H1 (cell line): ENCODE results near the gene PFKM. TPM values are rescaled to one million over a fixed set of nuclear protein-coding genes. Genes with fewer than 3 reads are reported as not detected.

ENCODE experiments used
- CTCF ChIA-PET: fragments of 300-600 bp; sonication (Branson Sonifier 250); formaldehyde crosslinking; loops from one replicate; lab custom pipeline; 2021; ENCODE audit not compliant: partially characterized antibody; lab: Charles Lee
- POLR2A ChIA-PET: fragments of 300-600 bp; sonication (Branson Sonifier 250); formaldehyde crosslinking; loops from one replicate; lab custom pipeline; 2021; ENCODE audit warnings: inconsistent platforms; ENCODE audit not compliant: partially characterized antibody; lab: Charles Lee
- DNase-seq, 2 experiments: peaks; one replicate each; pipeline versions ENCODE4 v3.0.0 to v3.0.0-alpha.2; 2010 to 2022; ENCODE audit warnings: low spot score in 2 of 2, low read depth in 1 of 2, mixed read lengths in 1 of 2
- FAIRE-seq: peaks from 2 replicates; lab custom pipeline; 2011; peaks lifted over from hg19 to GRCh38; lab: Jason Lieb, UNC
- H2AFZ ChIP-seq: 2 replicates; pipeline ENCODE4 v1.8.1; 2012; ENCODE audit warnings: low read length, inconsistent platforms
- H2AK5ac ChIP-seq: 2 replicates; pipeline ENCODE4 v1.6.1; 2013; ENCODE audit warnings: low read depth, low read length
- H2BK120ac ChIP-seq: replicated peaks from 2 replicates; pipeline ENCODE3; 2013; ENCODE audit warnings: low read depth, low read length, inconsistent platforms
- H2BK12ac ChIP-seq: 2 replicates; pipeline ENCODE4 v1.6.1; 2013; ENCODE audit warnings: low read depth, low read length
- H2BK15ac ChIP-seq: 2 replicates; pipeline ENCODE4 v1.6.1; 2013; ENCODE audit warnings: low read length
- H2BK20ac ChIP-seq: 2 replicates; pipeline ENCODE4 v1.6.1; 2013; ENCODE audit warnings: low read length
- H2BK5ac ChIP-seq: 2 replicates; pipeline ENCODE4 v1.6.1; 2013; ENCODE audit warnings: low read depth, low read length
- H3K14ac ChIP-seq: 2 replicates; pipeline ENCODE4 v1.6.1; 2013; ENCODE audit warnings: inconsistent platforms; ENCODE audit not compliant: insufficient read length
- H3K18ac ChIP-seq: 2 replicates; pipeline ENCODE4 v1.6.1; 2013; ENCODE audit warnings: low read length; ENCODE audit errors: extremely low read depth
- H3K23ac ChIP-seq: 2 replicates; pipeline ENCODE4 v1.6.1; 2013; ENCODE audit warnings: inconsistent platforms; ENCODE audit not compliant: insufficient read length
- H3K23me2 ChIP-seq: 2 replicates; pipeline ENCODE4 v1.6.1; 2013; ENCODE audit warnings: low read depth, low read length
- H3K27ac ChIP-seq: 2 replicates; pipeline ENCODE4 v1.6.1; 2011; ENCODE audit warnings: low read depth, low read length, inconsistent platforms
- H3K27me3 ChIP-seq, 4 experiments: replicated peaks in 1 of 4; 1 replicate in 1 of 4; 2 replicates in 3 of 4; pipeline versions ENCODE4 v1.6.1 to v1.8.1; 2011 to 2013; ENCODE audit warnings: low read length in 3 of 4, mild to moderate bottlenecking in 3 of 4, inconsistent platforms in 2 of 4, mixed read lengths in 2 of 4, moderate library complexity in 1 of 4; ENCODE audit not compliant: control insufficient read depth in 3 of 4, insufficient read depth in 3 of 4; ENCODE audit errors: extremely low read depth in 1 of 4
- H3K36me3 ChIP-seq, 4 experiments: 2 replicates each; pipeline versions ENCODE4 v1.6.1 to v1.8.1; 2011 to 2013; ENCODE audit warnings: mild to moderate bottlenecking in 4 of 4, low read length in 3 of 4, moderate library complexity in 2 of 4, control low read depth in 1 of 4, inconsistent platforms in 1 of 4; ENCODE audit not compliant: insufficient read depth in 4 of 4, control insufficient read depth in 2 of 4
- H3K4ac ChIP-seq: replicated peaks from 2 replicates; pipeline ENCODE3; 2013; ENCODE audit warnings: low read length, low read depth, mixed read lengths, inconsistent platforms; ENCODE audit not compliant: insufficient read length
- H3K4me1 ChIP-seq, 4 experiments: replicated peaks in 1 of 4; 1 replicate in 1 of 4; 2 replicates in 3 of 4; pipeline versions ENCODE4 v1.6.1 to v1.8.1; 2011 to 2013; ENCODE audit warnings: low read length in 3 of 4, inconsistent platforms in 2 of 4, mixed read lengths in 1 of 4; ENCODE audit not compliant: insufficient read depth in 4 of 4, control insufficient read depth in 3 of 4
- H3K4me2 ChIP-seq, 2 experiments: 2 replicates each; pipeline versions ENCODE4 v1.6.1 to v1.8.1; 2011 to 2013; ENCODE audit warnings: low read depth in 2 of 2, low read length in 2 of 2, control low read depth in 1 of 2, inconsistent platforms in 1 of 2, mild to moderate bottlenecking in 1 of 2; ENCODE audit not compliant: insufficient read depth in 1 of 2
- H3K4me3 ChIP-seq, 4 experiments: fragments of 200-600, 300-600 bp in 1 of 4; sonication (generic), shearing (Covaris generic), sonication (Bioruptor Twin) in 1 of 4; 2 replicates each; pipeline versions ENCODE4 v1.5.1 to v1.8.1; 2011 to 2016; ENCODE audit warnings: low read length in 4 of 4, low read depth in 3 of 4, control low read depth in 2 of 4, inconsistent platforms in 2 of 4, mild to moderate bottlenecking in 2 of 4, mixed read lengths in 1 of 4, moderate library complexity in 1 of 4; ENCODE audit not compliant: insufficient read depth in 2 of 4; ENCODE audit errors: extremely low read depth in 1 of 4
- H3K56ac ChIP-seq: replicated peaks from 2 replicates; pipeline ENCODE3; 2013; ENCODE audit warnings: low read depth, mild to moderate bottlenecking, mixed read lengths, low read length, inconsistent platforms; ENCODE audit not compliant: insufficient read length
- H3K79me1 ChIP-seq: 2 replicates; pipeline ENCODE4 v1.6.1; 2013; ENCODE audit warnings: low read depth, low read length, control low read depth
- H3K79me2 ChIP-seq, 2 experiments: 2 replicates each; pipeline versions ENCODE4 v1.6.1 to v1.8.1; 2012 to 2013; ENCODE audit warnings: low read length in 2 of 2, mild to moderate bottlenecking in 2 of 2, inconsistent platforms in 1 of 2; ENCODE audit not compliant: insufficient read depth in 2 of 2, control insufficient read depth in 1 of 2
- H3K9ac ChIP-seq, 4 experiments: replicated peaks in 1 of 4; 1 replicate in 1 of 4; 2 replicates in 3 of 4; pipeline versions ENCODE4 v1.6.1 to v1.8.1; 2011 to 2013; ENCODE audit warnings: low read depth in 3 of 4, low read length in 3 of 4, control low read depth in 2 of 4, mild to moderate bottlenecking in 2 of 4, moderate library complexity in 2 of 4, inconsistent platforms in 1 of 4; ENCODE audit errors: extremely low read depth in 1 of 4
- H3K9me3 ChIP-seq, 2 experiments: 2 replicates each; pipeline versions ENCODE4 v1.6.1 to v1.8.1; 2012 to 2013; ENCODE audit warnings: mild to moderate bottlenecking in 2 of 2, moderate library complexity in 2 of 2, control low read depth in 1 of 2, inconsistent platforms in 1 of 2, low read depth in 1 of 2, low read length in 1 of 2, mixed read lengths in 1 of 2; ENCODE audit not compliant: insufficient read depth in 2 of 2
- H4K20me1 ChIP-seq, 2 experiments: replicated peaks in 1 of 2; 2 replicates each; pipeline versions ENCODE3 to v1.8.1; 2011 to 2013; ENCODE audit warnings: inconsistent platforms in 2 of 2, low read length in 2 of 2, mild to moderate bottlenecking in 1 of 2; ENCODE audit not compliant: insufficient read depth in 2 of 2, control insufficient read depth in 1 of 2
- H4K5ac ChIP-seq: 2 replicates; pipeline ENCODE4 v1.6.1; 2013; ENCODE audit warnings: low read length, low read depth, mixed read lengths, inconsistent platforms; ENCODE audit not compliant: insufficient read length
- H4K8ac ChIP-seq: 2 replicates; pipeline ENCODE4 v1.8.0; 2013; ENCODE audit warnings: mild to moderate bottlenecking, moderate library complexity, low read length, inconsistent platforms; ENCODE audit not compliant: insufficient read depth; ENCODE audit errors: extremely low read depth
- H4K91ac ChIP-seq: replicated peaks from 2 replicates; pipeline ENCODE3; 2013; ENCODE audit warnings: low read length, mixed read lengths, inconsistent platforms; ENCODE audit not compliant: insufficient read length
- CREB1 ChIP-seq: IDR thresholded peaks from 2 replicates; pipeline ENCODE4 v1.6.1; 2012; ENCODE audit warnings: inconsistent platforms
- EP300 ChIP-seq, 2 experiments: IDR thresholded peaks; 1 replicate in 1 of 2; 2 replicates in 1 of 2; pipeline ENCODE4 v1.6.1; 2011 to 2012; ENCODE audit warnings: low read depth in 2 of 2, low read length in 2 of 2, mild to moderate bottlenecking in 2 of 2, borderline replicate concordance in 1 of 2, inconsistent platforms in 1 of 2, moderate library complexity in 1 of 2
- HDAC6 ChIP-seq: IDR thresholded peaks from one replicate; pipeline ENCODE4 v1.7.1; 2012; ENCODE audit warnings: low read depth, mild to moderate bottlenecking, inconsistent platforms, low read length, moderate library complexity
- KDM4A ChIP-seq: IDR thresholded peaks from one replicate; pipeline ENCODE4 v1.7.1; 2012; ENCODE audit warnings: low read depth, mild to moderate bottlenecking, moderate library complexity, low read length, inconsistent platforms; ENCODE audit not compliant: severe bottlenecking
- RNF2 ChIP-seq: fragments of 200-900, 300-1000 bp; sonication (generic); IDR thresholded peaks from 2 replicates; pipeline ENCODE4 v1.7.1; 2016; ENCODE audit warnings: borderline replicate concordance, low read depth, mild to moderate bottlenecking, antibody characterized with exemption, low read length; ENCODE audit not compliant: poor library complexity, severe bottlenecking; ENCODE audit errors: missing control alignments
- SP2 ChIP-seq: IDR thresholded peaks from 2 replicates; pipeline ENCODE4 v1.6.1; 2012; ENCODE audit warnings: mild to moderate bottlenecking, low read length, inconsistent platforms
- SUZ12 ChIP-seq: fragments of 200-600 bp; sonication (generic); IDR thresholded peaks from 2 replicates; pipeline ENCODE4 v1.6.1; 2012; ENCODE audit warnings: mild to moderate bottlenecking, inconsistent platforms, low read length, moderate library complexity, mixed read lengths
- WGBS, 2 experiments: shearing (Covaris generic) in 1 of 2; methylation state at CpG; one replicate each; pipeline versions ENCODE4 v1.1.6 to v1.1.7; 2013 to 2015; ENCODE audit warnings: low lambda C conversion rate in 2 of 2, mixed read lengths in 2 of 2, inconsistent platforms in 1 of 2, low coverage in 1 of 2, missing lambda C conversion rate in 1 of 2; ENCODE audit not compliant: insufficient replicate concordance in 2 of 2, insufficient coverage in 1 of 2, insufficient read length in 1 of 2; ENCODE audit errors: extremely low coverage in 1 of 2, missing lambda C conversion rate in 1 of 2; 5-methylcytosine and 5-hydroxymethylcytosine counted together
- polyA plus RNA-seq, 7 experiments: library from polyadenylated mRNA; depleted of rRNA in 3 of 7; stranded (reverse) in 5 of 7; unstranded in 2 of 7; fragments of >200 nt in 5 of 7; fragments of 200-250 nt in 2 of 7; gene quantifications; 1 replicate in 5 of 7; 2 replicates in 1 of 7; 4 replicates in 1 of 7; pipeline versions ENCODE4 v1.2.1 to v1.2.3, GENCODE V29; 2011 to 2013; ENCODE audit warnings: missing spikeins in 2 of 7, mixed read lengths in 2 of 7
- total RNA-seq: library from RNA; stranded (reverse); fragmentation: NEBNext Ultra II Directional; extraction: Animal tissue kit (Norgen Biotek cat#: 25700); gene quantifications from 2 replicates; pipeline ENCODE4 v1.2.1, GENCODE V29; 2021
- TF ChIP-seq, protein P1 (sequence below): IDR thresholded peaks from 2 replicates; pipeline ENCODE4 v1.6.1; 2012; ENCODE audit warnings: inconsistent platforms
- TF ChIP-seq, protein P2 (sequence below): IDR thresholded peaks from 2 replicates; pipeline ENCODE4 v1.6.1; 2012; ENCODE audit warnings: inconsistent platforms

Gene PFKM
- total and polyA plus RNA-seq, 2 of the 8 experiments (the other 6 are each of a cell fraction or from before 2014, with no cell fraction given): 62.6 to 106 TPM

DNA sequence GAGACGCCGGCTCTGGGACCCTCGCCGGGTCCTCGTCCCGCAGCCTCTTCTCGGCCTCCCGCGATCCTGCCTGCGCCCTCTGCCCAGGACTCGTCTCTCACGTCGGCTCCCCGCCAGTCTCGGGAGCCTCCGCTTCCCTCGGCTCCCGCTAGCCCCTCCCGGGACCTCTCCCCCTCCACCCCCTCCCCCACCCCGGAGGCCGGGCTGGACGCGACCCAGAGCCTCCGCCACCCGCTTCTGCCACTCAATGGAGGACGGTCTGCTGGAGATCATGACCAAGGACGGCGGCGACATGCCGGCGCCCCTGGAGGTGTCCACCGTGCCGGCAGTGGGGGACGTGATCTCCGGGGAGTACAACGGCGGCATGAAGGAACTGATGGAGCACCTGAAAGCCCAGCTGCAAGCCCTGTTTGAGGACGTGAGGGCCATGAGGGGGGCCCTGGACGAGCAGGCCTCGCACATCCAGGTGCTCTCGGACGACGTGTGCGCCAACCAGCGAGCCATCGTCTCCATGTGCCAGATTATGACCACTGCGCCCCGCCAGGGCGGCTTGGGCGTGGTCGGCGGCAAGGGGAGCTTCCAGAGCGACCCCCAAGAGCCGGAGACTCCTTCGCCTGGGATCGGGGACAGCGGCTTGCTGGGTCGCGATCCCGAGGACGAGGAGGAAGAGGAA, 64.8 kb downstream of the PFKM start:
- peak; percentile 88 for TF ChIP-seq KDM4A
- no peak for TF ChIP-seq CREB1
- TF ChIP-seq RNF2: peak; percentile 63
- TF ChIP-seq SUZ12: peak; percentile 82; the same call in 1 of the 2 replicates
- TF ChIP-seq, protein P1, sequence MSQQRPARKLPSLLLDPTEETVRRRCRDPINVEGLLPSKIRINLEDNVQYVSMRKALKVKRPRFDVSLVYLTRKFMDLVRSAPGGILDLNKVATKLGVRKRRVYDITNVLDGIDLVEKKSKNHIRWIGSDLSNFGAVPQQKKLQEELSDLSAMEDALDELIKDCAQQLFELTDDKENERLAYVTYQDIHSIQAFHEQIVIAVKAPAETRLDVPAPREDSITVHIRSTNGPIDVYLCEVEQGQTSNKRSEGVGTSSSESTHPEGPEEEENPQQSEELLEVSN: peak; percentile 72
- no peak for TF ChIP-seq EP300 (IDR thresholded peaks at IDR 0.05; ENCODE audit: borderline replicate concordance in 1 of 2, low read depth in 2 of 2, low read length in 2 of 2)
- TF ChIP-seq HDAC6: no peak
- TF ChIP-seq, protein P2, sequence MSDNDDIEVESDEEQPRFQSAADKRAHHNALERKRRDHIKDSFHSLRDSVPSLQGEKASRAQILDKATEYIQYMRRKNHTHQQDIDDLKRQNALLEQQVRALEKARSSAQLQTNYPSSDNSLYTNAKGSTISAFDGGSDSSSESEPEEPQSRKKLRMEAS: peak; percentile 75; the same call in 1 of the 2 replicates
- TF ChIP-seq SP2: no peak
- H3K14ac ChIP-seq: no peak overlapping the region
- H2BK15ac ChIP-seq: no peak overlapping the region
- H3K27ac ChIP-seq: no peak overlapping the region
- peak overlapping the region; percentile 91 for H4K8ac ChIP-seq
- peak overlapping the region; percentile 30; the same call in 1 of the 2 replicates for H2BK12ac ChIP-seq
- H3K79me1 ChIP-seq: no peaks in the 10 kb centered on the region
- peaks cover 14% of the 10 kb centered on the region; the same call in 1 of the 2 replicates for H3K23me2 ChIP-seq
- H2AK5ac ChIP-seq: no peak overlapping the region
- H2BK120ac ChIP-seq: no peak overlapping the region
- no peak overlapping the region for H4K91ac ChIP-seq
- H4K5ac ChIP-seq: no peak overlapping the region
- no peak overlapping the region for H2BK5ac ChIP-seq
- peaks cover 6 to 20% (median 11%) of the 10 kb centered on the region in 4 experiments; a peak in 6 of 7 replicates for H3K4me1 ChIP-seq
- H2BK20ac ChIP-seq: no peak overlapping the region
- no peak overlapping the region for H3K23ac ChIP-seq
- H3K27me3 ChIP-seq: peaks cover 8 to 39% (median 25%) of the 10 kb centered on the region in 4 experiments
- H3K4me2 ChIP-seq: peak overlapping the region; percentile 94 to 97
- H3K18ac ChIP-seq: no peak overlapping the region
- peak overlapping the region; percentile 96; the same call in 1 of the 2 replicates for H2AFZ ChIP-seq
- H4K20me1 ChIP-seq: no peaks in the 10 kb centered on the region
- no peaks in the 10 kb centered on the region for H3K79me2 ChIP-seq
- DNase-seq (peak in 1 of 2 experiments; percentile 60), FAIRE-seq (no peak)
- ChIA-PET CTCF (interaction anchor here (1.3 to 6.5 kb wide), 5 partner anchors 13 to 434 kb away, joined by 4 to 63 read pairs (median 5); no protein-coding TSS in a partner anchor), POLR2A (interaction anchor here (0.6 to 1.6 kb wide), 9 partner anchors 10 to 256 kb away, joined by 3 to 8 read pairs (median 3); partner anchors contain the start of gene ASB8)
- H3K56ac ChIP-seq: no peak overlapping the region
- H3K9ac ChIP-seq: no peak overlapping the region
- H3K4ac ChIP-seq: no peak overlapping the region
- H3K36me3 ChIP-seq: no peaks in the 10 kb centered on the region
- 5% methylated on average over 26 of the region's 61 CpGs; no CpG with 5 or more reads in 1 of the 2 experiments for WGBS, 2 experiments
- peak overlapping the region; percentile 35 to 80 (median 72) for H3K4me3 ChIP-seq
- H3K9me3 ChIP-seq: no peaks in the 10 kb centered on the region; a peak in 1 of 4 replicates
